Adrenal gland (tissue), 5 donors: ENCODE results near the gene IL17RA.

Source experiments
- CTCF ChIP-seq, 6 experiments: fragments of 450-650 bp in 4 of 6; fragments of 200-600 bp in 2 of 6; sonication (generic) in 1 of 6; IDR thresholded peaks; 1 replicate in 5 of 6; 2 replicates in 1 of 6; pipeline versions ENCODE4 v1.5.1 to v1.8.0; 2016 to 2021; ENCODE audit warnings: antibody characterized with exemption in 6 of 6, mild to moderate bottlenecking in 2 of 6, moderate library complexity in 1 of 6
- POLR2A ChIP-seq, 2 donors: fragments of 450-650 bp; IDR thresholded peaks; one replicate each; pipeline ENCODE4 v1.6.1; 2017; ENCODE audit warnings: antibody characterized with exemption in 2 of 2, mild to moderate bottlenecking in 2 of 2, moderate library complexity in 1 of 2
- donor health status: DM: no; HTN: no; CAD: no.

- no peak for TF ChIP-seq CTCF (IDR thresholded peaks at IDR 0.05)
- no peak for TF ChIP-seq POLR2A (IDR thresholded peaks at IDR 0.05)
These were observed 55.2 kb downstream of the IL17RA start for GRCh38 chr22:17140022-17140421.
